LNCAP (cell line): Measurements from ENCODE around the gene OCRL.

Experiments
- CTCF ChIP-seq: fragments of 450-650 bp; IDR thresholded peaks from 2 replicates; pipeline ENCODE4 v1.5.1; 2017; ENCODE audit warnings: mild to moderate bottlenecking

Gene OCRL

GRCh38 chrX:129540068-129540653 lies at the start of gene OCRL:
Gene OCRL, plus strand, starts transcription at chrX:129540259. Its CDS starts 181 bp downstream, at chrX:129540440.
- TF ChIP-seq CTCF: peak; percentile 53

GRCh38 chrX:129490330-129490729 lies 49.7 kb upstream of the OCRL start:
- TF ChIP-seq CTCF: no peak

GRCh38 chrX:129493643-129494042 lies 46.4 kb upstream of the OCRL start:
- TF ChIP-seq CTCF: no peak

GRCh38 chrX:129494887-129495286 lies 45.2 kb upstream of the OCRL start:
- no peak for TF ChIP-seq CTCF

- no peak for TF ChIP-seq CTCF
Measured at GRCh38 chrX:129495900-129496299, 44.2 kb upstream of the OCRL start.

GRCh38 chrX:129496625-129497024 lies 43.4 kb upstream of the OCRL start:
- TF ChIP-seq CTCF: no peak

GRCh38 chrX:129497146-129497843 lies 42.8 kb upstream of the OCRL start:
- no peak for TF ChIP-seq CTCF
